MV-4-11 (cell line): Measurements from ENCODE around the gene AREL1.

Experiments used
- DNase-seq: peaks from one replicate; lab custom pipeline; 2025; lab: John Stamatoyannopoulos, UW

Gene AREL1

DNA sequence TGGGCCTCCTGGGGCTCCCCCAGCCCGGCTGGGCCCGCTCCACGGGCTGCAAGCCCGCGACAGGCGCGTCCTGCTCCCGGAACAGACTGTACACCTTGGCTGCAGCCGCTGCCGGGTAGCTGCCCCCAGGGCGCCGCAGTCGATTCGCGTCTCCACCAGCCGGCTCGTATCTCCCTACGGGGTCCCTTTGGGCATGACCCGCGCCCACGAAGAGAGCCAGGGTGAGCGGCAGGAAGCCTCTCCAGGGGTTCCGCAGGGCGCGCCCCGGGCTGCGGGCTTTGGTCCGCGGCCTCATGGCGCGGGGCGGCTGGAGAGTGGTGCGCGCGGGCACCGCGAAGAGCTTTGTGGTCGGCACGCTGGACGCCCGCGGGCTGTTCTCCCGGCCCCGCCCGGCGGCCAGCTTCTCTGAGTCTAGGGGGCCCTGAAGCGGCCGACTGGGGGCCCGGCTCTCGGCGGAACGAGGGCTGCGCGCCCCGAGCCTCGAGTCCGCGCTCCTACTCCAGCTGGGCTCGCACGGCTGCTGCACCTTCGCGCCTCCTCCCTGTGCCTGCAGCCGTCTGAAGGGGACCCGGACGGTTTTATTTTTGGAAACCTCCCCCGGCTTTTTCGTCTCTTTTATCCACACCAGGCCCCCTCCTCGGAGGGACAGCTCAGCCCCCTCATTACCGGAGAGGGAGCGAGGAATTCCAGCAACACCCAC, 101.1 kb downstream of the AREL1 start, which contains the start of gene LTBP2:
TSS of gene LTBP2 (minus strand) at position 588 of the 700 bp plus-strand sequence. CDS start at position 295, 293 bp downstream.
- no peak for DNase-seq
